MM.1S (cell line): Measurements from ENCODE around the gene ZXDC.

Experiments
- DNase-seq: peaks from one replicate; pipeline ENCODE4 v3.0.0-alpha.2; 2015
- H2AFZ ChIP-seq: fragments of 300-600 bp; sonication (generic); 2 replicates; pipeline ENCODE4 v1.6.0; 2016; ENCODE audit warnings: antibody characterized with exemption, low read length
- H3F3A ChIP-seq: fragments of 300-600 bp; sonication (generic); 2 replicates; pipeline ENCODE4 v1.6.1; 2016; ENCODE audit warnings: mild to moderate bottlenecking, antibody characterized with exemption, low read length, moderate library complexity, mixed read lengths; ENCODE audit not compliant: insufficient read depth
- H3K27ac ChIP-seq: fragments of 300-600 bp; sonication (generic); 2 replicates; pipeline ENCODE4 v1.5.1; 2016; ENCODE audit warnings: mild to moderate bottlenecking, low read length
- H3K27me3 ChIP-seq: fragments of 300-600 bp; sonication (generic); replicated peaks from 2 replicates; pipeline ENCODE4 v1.6.0; 2016; ENCODE audit warnings: low read length; ENCODE audit not compliant: insufficient read depth
- H3K36me3 ChIP-seq: fragments of 300-600 bp; sonication (generic); replicated peaks from 2 replicates; pipeline ENCODE4 v1.6.1; 2016; ENCODE audit warnings: mild to moderate bottlenecking, low read length, mixed read lengths; ENCODE audit not compliant: insufficient read depth
- H3K4me1 ChIP-seq: fragments of 300-600 bp; sonication (generic); 2 replicates; pipeline ENCODE4 v1.6.1; 2016; ENCODE audit warnings: low read length, mixed read lengths
- H3K4me2 ChIP-seq: fragments of 300-600 bp; sonication (generic); 2 replicates; pipeline ENCODE4 v1.6.0; 2016; ENCODE audit warnings: low read depth, low read length
- H3K4me3 ChIP-seq: fragments of 300-600 bp; sonication (generic); 2 replicates; pipeline ENCODE4 v1.5.1; 2016; ENCODE audit warnings: low read length, mixed read lengths
- H3K79me2 ChIP-seq: fragments of 300-600 bp; sonication (generic); 2 replicates; pipeline ENCODE4 v1.6.1; 2016; ENCODE audit warnings: mixed run types, low read length, mixed read lengths
- H3K9ac ChIP-seq: fragments of 300-600 bp; sonication (generic); 2 replicates; pipeline ENCODE4 v1.6.1; 2016; ENCODE audit warnings: low read length, mixed read lengths
- H3K9me2 ChIP-seq: fragments of 300-600 bp; sonication (generic); replicated peaks from 2 replicates; pipeline ENCODE4 v1.6.1; 2016; ENCODE audit warnings: mild to moderate bottlenecking, low read length, mixed read lengths; ENCODE audit not compliant: insufficient read depth
- H3K9me3 ChIP-seq: fragments of 300-600 bp; sonication (generic); replicated peaks from 2 replicates; pipeline ENCODE4 v1.6.1; 2016; ENCODE audit warnings: mild to moderate bottlenecking, low read length, mixed read lengths; ENCODE audit not compliant: insufficient read depth
- H4K20me1 ChIP-seq: fragments of 300-600 bp; sonication (generic); 2 replicates; pipeline ENCODE4 v1.6.1; 2016; ENCODE audit warnings: mild to moderate bottlenecking, low read length, moderate library complexity, mixed read lengths; ENCODE audit not compliant: insufficient read depth
- EZH2 ChIP-seq: fragments of 300-600 bp; sonication (generic); optimal IDR thresholded peaks from 2 replicates; pipeline ENCODE3; 2017; ENCODE audit warnings: low read depth, mild to moderate bottlenecking, antibody characterized with exemption, low read length, mixed read lengths
- EZH2phosphoT487 ChIP-seq: fragments of 300-600 bp; sonication (generic); IDR thresholded peaks from 2 replicates; pipeline ENCODE4 v1.6.1; 2018; ENCODE audit warnings: antibody characterized with exemption, low read length
- TF ChIP-seq, protein P1 (sequence below): fragments of 300-600 bp; sonication (generic); IDR thresholded peaks from 2 replicates; pipeline ENCODE4 v1.5.1; 2016; ENCODE audit warnings: antibody characterized with exemption, low read length, mixed read lengths

Gene ZXDC

DNA sequence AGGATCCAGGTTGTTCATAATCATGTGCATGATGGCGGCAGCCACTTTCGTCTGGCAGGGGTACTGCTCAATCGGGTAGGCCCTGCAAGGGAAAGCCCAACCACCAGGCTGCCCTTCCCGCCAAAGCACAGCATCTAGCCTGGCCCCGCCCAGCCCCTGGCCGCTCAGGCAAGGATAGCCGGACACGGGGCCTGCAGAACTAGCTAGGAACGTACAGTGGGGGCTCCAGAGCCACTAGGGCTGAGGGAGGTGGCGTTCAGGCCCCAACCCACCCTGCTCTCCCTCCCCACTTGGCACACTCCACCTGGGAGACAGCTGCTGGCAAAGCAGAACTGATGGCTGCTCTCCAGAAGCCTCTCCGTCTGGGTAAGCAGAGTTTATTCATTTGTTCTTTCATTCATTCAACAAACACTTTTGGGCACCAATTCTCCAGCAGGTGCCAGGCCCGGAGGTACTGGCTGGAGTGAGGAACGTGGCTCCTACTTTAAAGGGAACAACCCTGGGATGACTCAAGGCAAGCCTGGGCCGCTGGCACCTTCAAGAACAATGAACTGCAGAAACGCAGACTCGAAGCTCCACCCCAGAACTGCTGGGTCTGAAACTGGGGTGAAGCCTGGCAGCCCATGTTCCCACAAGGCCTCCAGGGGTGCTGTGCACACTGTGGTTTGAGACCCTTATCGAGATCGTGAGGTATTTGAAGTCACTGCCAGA is 34.1 kb upstream of the ZXDC start:
- Histone ChIP-seq H3K4me2 (no peak overlapping the region), H3K27ac (no peak overlapping the region), H3K4me1 (no peaks in the 10 kb centered on the region), H3K9me3 (no peaks in the 10 kb centered on the region), H4K20me1 (no peaks in the 10 kb centered on the region), H3K9ac (no peak overlapping the region), H3K4me3 (no peak overlapping the region), H3K79me2 (no peaks in the 10 kb centered on the region), H2AFZ (no peak overlapping the region), H3K36me3 (no peaks in the 10 kb centered on the region), H3K9me2 (no peaks in the 10 kb centered on the region), H3F3A (no peaks in the 10 kb centered on the region), H3K27me3 (no peaks in the 10 kb centered on the region; the same call in 1 of the 2 replicates)
- TF ChIP-seq, protein P1, sequence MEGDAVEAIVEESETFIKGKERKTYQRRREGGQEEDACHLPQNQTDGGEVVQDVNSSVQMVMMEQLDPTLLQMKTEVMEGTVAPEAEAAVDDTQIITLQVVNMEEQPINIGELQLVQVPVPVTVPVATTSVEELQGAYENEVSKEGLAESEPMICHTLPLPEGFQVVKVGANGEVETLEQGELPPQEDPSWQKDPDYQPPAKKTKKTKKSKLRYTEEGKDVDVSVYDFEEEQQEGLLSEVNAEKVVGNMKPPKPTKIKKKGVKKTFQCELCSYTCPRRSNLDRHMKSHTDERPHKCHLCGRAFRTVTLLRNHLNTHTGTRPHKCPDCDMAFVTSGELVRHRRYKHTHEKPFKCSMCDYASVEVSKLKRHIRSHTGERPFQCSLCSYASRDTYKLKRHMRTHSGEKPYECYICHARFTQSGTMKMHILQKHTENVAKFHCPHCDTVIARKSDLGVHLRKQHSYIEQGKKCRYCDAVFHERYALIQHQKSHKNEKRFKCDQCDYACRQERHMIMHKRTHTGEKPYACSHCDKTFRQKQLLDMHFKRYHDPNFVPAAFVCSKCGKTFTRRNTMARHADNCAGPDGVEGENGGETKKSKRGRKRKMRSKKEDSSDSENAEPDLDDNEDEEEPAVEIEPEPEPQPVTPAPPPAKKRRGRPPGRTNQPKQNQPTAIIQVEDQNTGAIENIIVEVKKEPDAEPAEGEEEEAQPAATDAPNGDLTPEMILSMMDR = no peak
- TF ChIP-seq EZH2phosphoT487 (no peak), EZH2 (no peak)
- DNase-seq = no peak

DNA sequence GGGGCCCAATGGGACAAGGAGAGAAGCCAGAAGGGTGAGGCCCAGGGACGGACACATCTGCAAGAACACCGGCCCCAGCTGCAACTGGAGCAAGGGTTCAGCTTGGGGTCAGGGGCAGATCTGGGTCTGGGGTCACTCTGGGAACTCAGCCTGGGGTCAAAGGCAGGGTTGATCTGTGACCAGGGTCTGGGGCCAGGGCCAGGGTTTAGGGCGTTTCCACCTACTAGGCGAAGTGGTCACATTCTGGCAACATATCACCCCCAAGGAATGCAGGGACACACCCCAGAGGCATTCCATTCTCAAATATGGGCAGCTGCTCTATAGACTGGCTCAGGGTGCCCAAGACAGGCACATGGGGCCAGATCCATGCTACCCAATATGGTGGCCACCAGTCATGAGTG is 32.9 kb upstream of the ZXDC start:
- Histone ChIP-seq H3K4me2 (no peak overlapping the region), H3K9me3 (no peaks in the 10 kb centered on the region), H3K79me2 (no peaks in the 10 kb centered on the region), H3K27me3 (no peaks in the 10 kb centered on the region; the same call in 1 of the 2 replicates), H3K9me2 (no peaks in the 10 kb centered on the region), H3K9ac (no peak overlapping the region), H3K4me1 (no peaks in the 10 kb centered on the region), H3F3A (no peaks in the 10 kb centered on the region), H3K4me3 (no peak overlapping the region), H3K27ac (no peak overlapping the region), H4K20me1 (no peaks in the 10 kb centered on the region), H2AFZ (no peak overlapping the region), H3K36me3 (no peaks in the 10 kb centered on the region)
- DNase-seq = no peak
- TF ChIP-seq, protein P1 = no peak
- TF ChIP-seq EZH2phosphoT487 (no peak), EZH2 (no peak)

DNA sequence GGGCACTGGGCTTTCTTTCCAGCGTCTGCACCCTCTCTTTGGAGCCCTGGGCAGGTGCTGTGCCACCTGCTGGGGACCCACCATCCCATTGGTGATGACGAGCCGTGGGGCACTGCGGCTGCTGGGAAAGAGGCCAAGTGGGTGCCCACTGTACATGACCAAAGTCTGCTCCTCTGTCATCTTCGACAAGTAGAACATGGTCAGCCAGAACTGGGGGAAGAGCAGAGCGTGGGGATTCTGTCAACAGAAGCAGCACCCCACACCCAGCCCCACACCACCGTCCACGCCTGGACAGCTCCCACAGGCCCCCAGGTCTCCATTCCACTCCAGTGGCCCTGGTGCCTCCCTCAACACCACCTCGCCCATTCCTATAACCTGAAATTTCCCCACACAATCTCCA is 32.2 kb upstream of the ZXDC start:
- no peak overlapping the region for H2AFZ ChIP-seq
- no peaks in the 10 kb centered on the region for H3K9me3 ChIP-seq
- H3K4me3 ChIP-seq = no peak overlapping the region
- DNase-seq = no peak
- H3K4me2 ChIP-seq = no peak overlapping the region
- H4K20me1 ChIP-seq = no peaks in the 10 kb centered on the region
- TF ChIP-seq EZH2 = no peak
- no peak for TF ChIP-seq EZH2phosphoT487
- TF ChIP-seq, protein P1 = no peak
- no peak overlapping the region for H3K27ac ChIP-seq
- no peaks in the 10 kb centered on the region; the same call in 1 of the 2 replicates for H3K27me3 ChIP-seq
- no peaks in the 10 kb centered on the region for H3K4me1 ChIP-seq
- no peaks in the 10 kb centered on the region for H3K36me3 ChIP-seq
- H3F3A ChIP-seq = no peaks in the 10 kb centered on the region
- H3K9me2 ChIP-seq = no peaks in the 10 kb centered on the region
- no peak overlapping the region for H3K9ac ChIP-seq
- no peaks in the 10 kb centered on the region for H3K79me2 ChIP-seq
